HG02852 (cell line): ENCODE measurements around the gene IL18.
"Not testable (repeated sequence)": the region's sequence is repeated elsewhere in the genome, so short reads cannot be mapped to it uniquely, and the experiment has no call there.

Source experiments
- ATAC-seq: cut with Tn5 transposase; IDR thresholded peaks from one replicate; pipeline ENCODE4 v1.9.1; 2021; ENCODE audit warnings: mild to moderate bottlenecking, moderate library complexity; ENCODE audit not compliant: unreplicated experiment

The IL18 gene

DNA sequence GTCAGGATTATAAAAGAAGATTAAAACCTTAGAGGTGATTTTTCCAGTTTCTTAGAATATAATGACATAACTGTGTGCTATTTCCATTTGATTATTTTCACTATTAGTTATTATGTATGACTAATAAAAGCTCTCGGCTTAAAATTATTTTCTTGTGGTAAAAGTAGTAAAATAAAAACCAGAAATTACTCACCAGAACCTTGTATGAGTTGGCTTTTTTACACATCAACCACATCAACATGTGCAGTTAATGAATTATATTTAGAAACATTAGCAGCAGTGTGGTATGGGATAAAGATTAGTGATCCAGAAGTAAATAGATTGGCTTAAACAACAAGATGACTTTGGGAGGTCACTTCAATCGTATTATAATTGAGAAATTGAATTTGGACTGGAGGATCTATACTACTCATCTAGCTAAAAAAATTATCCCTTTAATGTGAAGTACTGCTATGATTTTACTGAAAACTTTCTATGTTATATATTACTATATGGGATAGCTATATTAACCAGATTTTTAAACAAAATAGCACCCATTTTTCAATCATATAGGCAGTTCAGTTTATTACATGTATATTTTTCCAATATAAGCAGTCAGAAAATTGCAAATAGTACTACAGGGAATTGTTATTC is 8.6 kb upstream of the IL18 start:
- peak; percentile 46 for ATAC-seq

DNA sequence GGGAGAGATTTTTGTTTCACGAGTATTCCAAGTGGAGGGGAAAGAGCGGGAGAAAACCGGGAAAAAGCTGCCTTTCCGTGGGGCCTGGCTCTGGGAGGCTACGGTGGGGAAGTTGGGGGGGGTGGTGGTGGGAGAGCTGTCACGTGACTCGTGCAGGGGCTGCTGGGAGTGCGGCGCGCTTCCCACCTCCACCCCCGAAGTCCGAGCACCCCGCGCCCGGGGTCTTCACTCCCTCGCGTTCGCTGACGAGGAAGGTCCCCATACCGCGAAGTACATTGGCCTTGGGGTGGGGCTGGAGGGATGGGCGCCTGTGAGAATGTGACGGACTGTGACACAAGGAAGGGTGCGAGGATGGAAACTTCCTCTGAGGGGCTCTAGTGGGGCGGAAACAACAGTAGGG is 3.3 kb upstream of the IL18 start, which contains the start of gene TEX12:
TSS of gene TEX12 (plus strand) at position 228 of the 400 bp plus-strand sequence. CDS start 1,897 bp downstream, outside the sequence.
- ATAC-seq = no peak

DNA sequence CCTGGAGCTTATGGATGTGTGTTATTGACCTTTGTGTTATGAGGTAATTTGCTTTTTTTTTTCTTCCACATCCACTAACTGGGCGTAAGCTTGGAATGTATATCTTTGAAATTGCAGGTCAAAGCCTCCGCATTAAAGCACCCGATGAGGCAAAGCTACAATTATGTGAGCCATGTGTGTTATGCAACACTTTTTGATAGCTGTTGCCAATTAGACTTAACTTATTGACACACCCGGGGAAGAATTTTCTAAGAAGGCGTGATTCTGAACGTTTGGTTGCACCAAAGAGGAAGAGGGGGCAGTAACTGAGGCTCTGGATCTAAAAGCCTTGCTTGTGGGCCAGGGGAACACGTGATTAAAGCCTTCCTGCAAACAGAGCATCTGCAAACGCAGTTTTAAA is 2.7 kb upstream of the IL18 start:
- ATAC-seq = no peak

DNA sequence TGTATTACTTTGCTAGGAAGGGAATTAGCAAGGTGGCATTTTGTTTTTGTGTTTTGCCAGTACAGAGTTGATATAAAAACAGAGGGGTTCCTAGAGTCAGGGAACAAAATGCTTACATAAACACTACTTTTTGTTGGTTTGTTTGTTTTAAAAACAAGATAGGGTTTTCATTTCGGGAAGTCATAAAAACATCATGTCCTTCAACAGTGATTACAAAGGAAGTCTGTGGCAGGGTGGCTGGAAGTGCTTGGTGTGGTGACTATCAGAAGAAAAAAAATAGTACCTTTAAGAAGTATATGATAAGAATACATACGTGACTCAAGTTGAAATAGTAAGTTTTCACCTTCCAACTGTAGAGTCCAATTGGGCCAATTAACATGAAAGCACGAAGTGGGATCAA is 1.2 kb upstream of the IL18 start:
- ATAC-seq = no peak

DNA sequence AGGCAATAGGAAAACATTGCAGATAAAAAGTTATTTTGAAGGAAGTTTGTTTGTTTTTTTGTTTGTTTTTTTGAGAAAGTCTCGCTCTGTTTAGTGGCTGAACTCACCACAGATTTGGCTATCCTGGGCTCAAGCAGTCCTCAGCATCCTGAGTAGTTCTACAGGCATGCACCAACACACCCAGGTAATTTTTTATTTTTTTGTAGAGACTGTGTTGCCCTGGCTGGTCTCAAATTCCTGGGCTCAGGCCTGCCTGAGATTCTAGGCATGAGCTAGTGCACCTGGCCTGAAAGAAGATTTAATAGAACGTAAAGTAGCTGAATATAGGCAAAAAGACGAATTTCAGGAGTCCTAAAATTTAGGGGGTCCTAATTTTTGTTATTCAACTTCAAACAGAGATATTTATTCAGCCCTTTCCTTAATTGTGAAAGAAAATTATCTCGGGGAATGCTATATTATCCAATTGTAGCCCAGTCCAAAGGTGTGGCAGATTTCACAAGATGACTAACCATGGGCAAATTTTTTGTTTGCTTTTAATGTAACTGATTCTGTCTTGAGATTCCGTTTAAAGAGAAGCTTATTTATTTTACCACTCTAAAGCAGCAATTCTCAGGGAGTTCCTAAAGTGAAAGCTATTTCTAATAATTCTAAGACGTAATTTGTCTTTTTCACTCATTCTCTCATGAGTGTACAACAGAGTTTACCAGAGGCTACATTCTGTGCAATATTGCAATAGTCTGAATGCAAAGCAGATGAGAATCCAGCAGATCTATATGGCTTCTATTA is 940 bp downstream of the IL18 start:
- ATAC-seq = no peak

DNA sequence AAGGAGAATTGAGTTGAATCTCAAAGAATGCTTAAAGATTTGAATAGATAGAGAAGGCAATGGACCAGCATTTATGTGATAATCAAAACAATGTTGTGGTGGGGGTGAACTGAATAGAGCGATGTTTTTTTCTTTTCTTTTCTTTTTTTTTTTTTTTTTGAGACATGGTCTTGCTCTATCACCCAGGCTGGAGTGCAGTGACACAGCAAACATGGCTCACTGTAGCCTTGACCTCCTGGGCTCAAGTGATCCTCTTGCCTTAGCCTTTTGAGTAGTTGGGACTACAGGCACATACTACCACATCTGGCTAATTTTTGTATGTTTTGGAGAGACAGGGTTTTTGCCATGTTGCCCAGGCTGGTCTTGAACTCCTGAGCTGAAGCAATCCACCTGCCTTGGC is 1.7 kb downstream of the IL18 start:
- ATAC-seq = not testable (repeated sequence)

DNA sequence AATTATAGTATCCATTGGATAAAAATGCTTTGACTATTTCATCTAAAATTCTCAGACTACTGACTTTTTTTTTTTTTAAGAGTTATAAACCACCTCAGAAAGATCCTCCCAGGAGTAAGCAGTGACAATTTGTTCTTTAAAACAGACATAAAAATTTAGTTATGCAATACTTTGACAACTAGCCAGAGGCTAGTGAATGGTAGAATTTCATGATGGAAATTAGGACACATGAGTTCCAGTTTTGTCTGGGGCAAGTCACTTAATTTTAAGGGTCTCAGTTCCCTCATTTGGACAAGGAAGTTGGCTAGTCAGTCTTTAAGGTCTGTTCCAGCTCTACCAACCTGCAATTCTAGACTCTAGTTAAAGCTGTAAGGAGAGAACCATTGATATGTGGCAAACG is 2.9 kb downstream of the IL18 start:
- no peak for ATAC-seq

DNA sequence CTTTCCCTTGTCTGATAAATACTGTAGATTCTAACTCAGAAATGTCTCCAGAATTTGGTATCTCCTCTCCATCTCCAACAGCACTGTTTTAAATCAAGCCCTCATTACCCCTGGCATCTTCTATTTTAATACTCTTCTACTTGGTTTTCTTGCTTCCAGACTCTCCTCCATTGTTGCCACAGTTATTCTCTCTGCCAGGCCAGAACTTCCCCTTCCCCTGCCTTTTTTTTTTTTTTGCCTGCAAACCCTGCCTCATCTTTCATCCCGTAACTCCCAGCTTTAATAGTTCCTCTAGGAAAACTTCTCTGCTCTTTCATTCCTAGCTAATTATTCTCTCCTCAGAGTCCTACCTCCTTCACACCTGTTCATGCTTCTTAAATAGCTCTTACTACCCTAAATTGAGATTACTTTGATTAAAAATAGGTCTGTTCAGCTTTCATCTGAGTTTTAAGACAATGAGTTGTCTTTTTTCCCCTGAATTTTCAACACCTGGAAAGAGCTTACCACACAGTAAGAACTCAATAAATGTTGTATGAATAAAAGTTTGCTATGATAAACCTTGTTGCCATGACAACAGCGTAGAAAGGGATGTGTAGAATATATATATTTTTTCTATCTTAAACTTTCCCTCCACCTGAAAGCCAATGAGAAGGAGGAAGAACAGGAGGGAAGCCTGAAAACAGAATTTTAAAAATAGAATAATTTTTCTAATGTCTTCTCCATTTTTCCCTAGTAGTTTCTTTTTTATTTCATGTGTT is 3.6 kb downstream of the IL18 start:
- no peak for ATAC-seq

DNA sequence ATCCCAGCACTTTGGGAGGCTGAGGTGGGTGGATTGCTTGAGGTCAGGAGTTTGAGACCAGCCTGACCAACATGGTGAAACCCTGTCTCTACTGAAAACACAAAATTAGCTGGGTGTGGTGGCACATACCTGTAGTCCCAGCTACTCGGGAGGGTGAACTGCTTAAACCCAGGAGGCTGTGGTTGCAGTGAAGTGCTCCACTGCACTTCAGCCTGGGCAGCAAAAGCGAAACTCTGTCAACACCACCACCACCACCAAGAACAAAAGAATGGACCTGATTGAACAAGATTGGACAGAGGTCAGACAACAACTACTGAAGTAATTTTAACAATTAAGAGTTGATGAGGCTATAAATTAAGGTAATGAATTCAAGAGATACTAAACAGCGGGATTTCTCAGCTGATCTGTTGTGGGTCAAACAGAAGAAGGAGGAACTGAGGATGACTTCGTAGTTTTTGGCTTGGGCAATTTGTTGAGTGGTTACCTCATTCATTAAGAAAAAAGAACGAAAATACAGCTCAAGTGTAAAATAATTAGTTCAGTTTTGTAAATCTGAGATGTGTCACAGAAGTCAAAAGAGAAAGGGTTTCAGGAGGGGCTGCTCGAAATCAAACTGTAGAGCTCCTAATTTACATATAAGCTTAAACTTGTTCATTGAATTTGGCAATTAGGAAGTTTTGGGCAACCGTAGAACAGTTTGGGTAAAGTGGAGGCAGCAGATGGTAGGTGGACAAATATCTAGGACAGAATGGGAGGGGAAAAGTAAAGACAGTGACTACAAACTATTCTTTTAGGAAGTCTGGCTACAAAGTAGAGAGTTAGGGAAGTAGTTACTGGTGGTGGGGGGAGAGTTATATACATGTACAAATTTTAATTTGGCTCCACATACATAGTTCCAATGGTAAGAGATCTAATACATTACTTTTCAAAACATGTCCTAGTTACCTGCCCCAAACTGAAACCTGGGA is 4.5 kb downstream of the IL18 start:
- ATAC-seq = no peak

DNA sequence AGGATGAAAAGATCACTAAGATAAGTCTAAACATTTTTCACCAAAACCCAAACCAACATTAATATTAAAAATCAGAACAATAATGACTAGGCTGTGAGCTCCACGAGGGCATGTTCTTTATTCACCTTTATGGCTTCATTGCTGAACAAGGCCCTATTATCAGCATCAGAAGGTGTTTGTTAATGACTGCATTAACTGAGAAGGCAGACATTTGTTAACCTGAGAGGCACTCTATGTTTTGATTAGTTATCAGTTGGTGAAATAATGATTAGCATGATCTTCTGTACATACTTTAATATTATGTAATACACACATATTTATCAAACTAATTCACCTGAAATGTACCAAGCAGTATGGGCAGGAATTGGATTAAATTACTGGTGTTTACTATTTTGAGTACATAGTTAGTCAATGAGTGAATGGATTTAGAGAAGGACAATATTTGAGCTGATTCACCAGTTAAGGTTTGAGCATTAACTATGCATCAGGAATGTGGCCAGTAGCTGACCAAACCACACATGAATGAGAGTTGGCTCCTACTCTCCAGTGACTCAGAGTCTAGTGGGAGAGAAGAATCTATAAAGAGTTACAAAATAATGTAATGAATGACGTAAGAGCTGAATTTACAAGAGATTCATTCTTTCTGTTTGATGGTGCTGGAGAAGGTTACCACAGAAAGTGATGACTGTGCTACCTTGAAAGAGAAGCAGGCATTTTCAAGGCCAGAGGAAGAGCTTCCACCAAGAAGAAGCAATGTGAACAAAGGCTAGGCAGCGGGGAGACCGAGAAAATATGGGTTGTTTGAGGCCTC is 6.7 kb downstream of the IL18 start:
- ATAC-seq = no peak

DNA sequence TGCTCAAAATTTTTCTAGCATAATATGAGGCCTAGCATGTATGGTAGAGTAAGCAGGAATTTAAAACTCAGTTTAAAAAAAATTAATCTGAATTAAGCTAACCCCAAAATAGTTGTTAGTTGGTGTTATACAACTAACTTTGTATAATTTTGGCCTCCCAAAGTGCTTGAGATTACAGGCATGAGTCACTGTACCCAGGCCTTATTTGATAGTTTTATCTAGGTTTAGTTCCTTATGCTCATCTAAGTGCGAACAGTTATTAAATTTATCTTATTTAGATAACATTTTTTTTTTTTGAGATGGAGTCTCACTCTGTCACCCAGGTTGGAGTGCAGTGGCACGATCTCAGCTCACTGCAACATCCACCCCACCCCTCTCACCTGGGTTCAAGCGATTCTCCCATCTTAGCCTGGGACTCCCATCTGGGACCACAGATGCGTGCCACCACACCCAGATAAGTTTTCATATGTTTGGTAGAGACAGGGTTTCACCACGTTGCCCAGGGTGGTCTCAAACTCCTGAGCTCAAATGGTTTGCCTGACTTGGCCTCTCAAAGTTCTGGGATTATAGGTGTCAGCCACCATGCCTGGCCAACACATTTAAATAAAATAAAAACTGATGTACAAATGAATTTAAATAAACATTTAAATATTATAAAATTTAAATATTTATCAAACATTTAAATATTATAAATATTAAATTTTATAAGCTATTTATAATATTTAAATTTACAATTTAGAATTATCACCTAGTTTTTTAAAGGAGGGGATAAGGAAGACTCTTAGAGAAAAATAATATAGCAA is 7.5 kb downstream of the IL18 start:
- no peak for ATAC-seq

DNA sequence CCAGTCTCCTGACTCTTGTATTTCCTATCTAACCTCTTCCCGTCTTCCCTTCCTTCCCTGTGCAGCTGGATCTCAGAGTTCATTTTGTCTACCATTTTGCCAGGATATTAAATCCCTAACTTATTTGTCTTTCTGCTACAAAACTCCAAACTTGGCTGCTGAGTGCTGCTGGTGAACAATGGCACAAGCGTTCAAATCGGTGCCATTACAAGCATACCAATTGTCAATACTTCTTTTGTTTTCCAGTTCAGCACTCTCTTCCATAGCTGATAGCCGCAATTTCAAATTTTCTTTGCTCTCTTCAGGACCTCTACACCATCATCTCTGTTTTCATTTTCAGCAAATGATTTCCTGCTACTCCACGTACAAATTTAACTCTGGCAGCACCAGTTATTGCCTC is 13.4 kb downstream of the IL18 start:
- no peak for ATAC-seq

DNA sequence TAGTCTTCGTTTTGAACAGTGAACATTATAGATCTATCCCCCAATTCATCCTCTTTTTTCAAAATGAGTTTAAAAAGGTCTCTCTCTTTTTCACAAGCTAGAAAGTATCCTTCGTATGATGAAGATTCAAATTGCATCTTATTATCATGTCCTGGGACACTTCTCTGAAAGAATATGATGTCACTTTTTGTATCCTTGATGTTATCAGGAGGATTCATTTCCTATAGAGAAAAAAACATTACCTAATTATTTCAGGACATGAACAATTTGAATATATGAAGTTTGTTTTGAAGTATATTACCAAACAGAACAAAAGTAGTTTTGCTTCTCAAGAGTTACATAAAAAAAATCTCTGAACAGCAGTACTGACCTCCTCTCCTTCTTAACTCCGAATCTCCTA is 20.3 kb downstream of the IL18 start:
- no peak for ATAC-seq

DNA sequence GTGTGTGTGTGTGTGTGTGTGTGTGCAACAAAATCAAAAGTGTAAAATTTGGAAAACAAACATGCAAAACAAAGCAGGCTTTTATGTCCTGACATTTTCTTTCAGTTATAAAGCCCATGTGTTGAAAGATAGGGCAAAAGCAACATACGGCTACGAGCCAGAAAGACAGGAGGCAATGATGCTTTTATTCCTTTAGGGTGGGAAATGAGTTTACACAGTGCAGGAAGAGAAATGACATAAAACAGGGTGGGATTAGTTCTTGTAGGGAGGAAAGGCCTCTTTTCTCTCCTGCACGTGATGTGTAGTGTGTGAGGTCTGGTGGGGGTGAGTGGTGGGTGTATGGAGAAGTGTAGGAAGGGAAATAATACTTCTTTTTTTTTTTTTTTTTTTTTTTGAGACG is 29.4 kb downstream of the IL18 start:
- ATAC-seq = no peak

DNA sequence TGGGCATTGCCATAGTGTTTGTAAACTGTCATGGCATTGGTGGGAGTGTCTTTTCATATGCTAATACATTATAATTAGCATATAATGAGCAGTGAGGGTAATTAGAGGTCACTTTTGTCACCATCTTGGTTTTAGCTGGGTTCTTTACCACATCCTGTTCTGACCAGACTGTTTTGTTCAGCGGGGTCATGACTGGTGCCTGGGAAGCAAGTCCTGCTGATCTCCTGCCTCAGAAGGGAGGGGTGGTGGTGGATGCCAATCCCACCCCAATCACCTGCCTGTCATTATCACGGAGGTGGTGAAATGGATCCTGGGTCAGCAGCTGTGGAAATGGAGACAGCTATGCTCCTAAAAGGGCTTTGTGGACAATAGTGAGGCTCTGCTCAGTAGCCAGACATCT is 31.2 kb downstream of the IL18 start:
- ATAC-seq = no peak

DNA sequence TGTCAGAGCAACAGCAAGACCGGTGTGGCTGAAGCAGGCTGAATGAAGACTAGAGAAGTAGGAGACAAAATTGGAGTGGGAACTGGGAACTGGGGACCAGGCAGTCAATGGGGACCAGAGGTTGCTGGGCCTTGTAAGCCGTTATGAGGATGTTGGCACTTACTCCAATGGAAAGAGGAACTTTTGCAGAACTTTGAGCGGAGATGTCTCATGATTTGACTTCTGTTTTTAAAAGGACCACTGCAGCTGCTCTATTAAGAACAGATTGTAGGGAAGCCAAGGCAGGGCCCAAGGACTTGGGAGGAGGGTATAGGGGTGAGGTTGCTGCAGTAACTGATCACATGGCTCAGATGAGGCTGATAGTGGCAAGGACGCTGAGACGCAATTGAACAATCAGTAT is 34.2 kb downstream of the IL18 start:
- ATAC-seq = no peak

DNA sequence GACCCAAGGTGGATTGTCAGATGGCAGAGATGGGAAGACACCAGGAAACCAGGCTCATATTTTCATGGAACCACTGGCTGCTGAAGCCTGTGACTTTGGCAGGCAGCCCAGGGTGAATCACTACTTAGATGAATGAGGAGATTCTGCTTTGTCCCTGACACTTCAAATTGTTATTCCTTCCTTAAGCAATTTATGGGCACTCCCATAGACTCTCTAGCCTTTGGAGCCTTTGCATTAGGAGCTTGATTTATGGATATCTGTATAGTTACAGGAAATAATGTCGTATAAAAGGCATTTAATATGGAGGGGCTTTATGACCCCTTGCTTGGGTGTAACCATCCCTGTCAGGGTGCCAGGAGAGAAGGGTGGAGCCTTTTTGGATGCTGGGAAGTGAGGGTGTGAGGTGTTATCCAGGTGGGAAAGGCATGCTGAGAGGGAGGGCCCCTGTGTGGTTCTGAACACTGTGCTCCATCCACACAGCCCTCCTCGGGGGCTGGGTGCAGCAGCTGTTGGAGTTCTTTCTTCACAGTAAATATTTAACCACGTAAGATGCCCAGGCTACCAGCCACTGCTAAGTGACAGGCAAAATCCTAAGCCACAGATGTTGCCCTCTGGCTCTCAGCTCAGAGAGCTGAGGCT is 35.3 kb downstream of the IL18 start:
- no peak for ATAC-seq

DNA sequence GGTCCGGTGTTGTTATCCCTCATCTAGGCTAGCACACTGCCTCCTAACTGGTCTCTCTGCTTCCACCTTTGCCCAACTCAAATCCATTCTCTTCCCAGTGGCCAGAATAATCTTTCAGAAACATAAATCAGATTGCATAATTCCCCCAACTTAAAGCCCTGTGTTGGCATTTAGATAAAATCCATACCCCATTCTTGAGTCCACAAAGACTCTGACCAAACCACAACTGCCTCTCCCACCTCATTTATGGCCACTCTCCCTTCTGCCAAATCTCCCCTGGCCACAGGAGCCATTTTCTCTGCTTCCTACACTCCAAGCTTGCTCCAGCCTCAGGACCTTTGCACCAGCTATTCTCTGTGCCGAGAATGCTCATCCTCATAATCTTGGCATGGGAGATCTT is 36.8 kb downstream of the IL18 start:
- ATAC-seq = no peak

DNA sequence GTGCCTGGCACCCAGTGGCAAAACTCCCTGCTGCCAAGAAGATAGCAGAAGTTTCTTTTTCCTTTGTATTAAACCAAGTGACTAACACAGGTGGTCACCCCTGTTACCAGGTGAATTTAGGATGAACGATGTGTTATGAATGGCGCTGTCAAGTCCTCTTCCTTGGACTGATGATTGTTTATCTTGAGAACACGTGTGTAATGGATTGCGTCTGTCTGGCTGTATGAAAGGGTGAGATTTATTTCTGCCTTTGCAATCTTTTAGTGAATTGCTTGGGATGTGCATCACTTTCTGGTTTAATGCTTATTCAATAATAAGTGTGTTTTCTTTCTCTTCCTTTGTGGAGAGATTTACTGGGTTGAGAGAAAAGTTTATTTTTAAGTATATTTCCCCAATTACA is 40.8 kb downstream of the IL18 start:
- ATAC-seq = no peak
